ENCODE measurements around the gene MGMT.

MGMT gene

GRCh38 chr10:129710510-129710847, 243.4 kb downstream of the MGMT start:
- DNase-seq (ENCODE audit: low read depth): no peak

- no peak for DNase-seq (ENCODE audit: low read depth)
These were observed 244.2 kb downstream of the MGMT start for GRCh38 chr10:129711291-129711690.

GRCh38 chr10:129712000-129712399, 245.0 kb downstream of the MGMT start:
- DNase-seq (ENCODE audit: low read depth): no peak

- DNase-seq (ENCODE audit: low read depth): no peak
These were observed 246.7 kb downstream of the MGMT start for GRCh38 chr10:129713659-129714265.

- no peak for DNase-seq (ENCODE audit: low read depth)
These were observed 248.8 kb downstream of the MGMT start for GRCh38 chr10:129715805-129716204.

- no peak for DNase-seq (ENCODE audit: low read depth)
These were observed 249.2 kb downstream of the MGMT start for GRCh38 chr10:129716211-129716681.

GRCh38 chr10:129716881-129717280, 249.8 kb downstream of the MGMT start:
- no peak for DNase-seq (ENCODE audit: low read depth)

- DNase-seq (ENCODE audit: low read depth): no peak
These were observed 250.9 kb downstream of the MGMT start for GRCh38 chr10:129717816-129718547.

- no peak for DNase-seq (ENCODE audit: low read depth)
These were observed 251.7 kb downstream of the MGMT start for GRCh38 chr10:129718548-129719414.

GRCh38 chr10:129719415-129719739, 252.3 kb downstream of the MGMT start:
- DNase-seq (ENCODE audit: low read depth): no peak

GRCh38 chr10:129719889-129720590, 253.0 kb downstream of the MGMT start:
- no peak for DNase-seq (ENCODE audit: low read depth)

- no peak for DNase-seq (ENCODE audit: low read depth)
These were observed 258.0 kb downstream of the MGMT start for GRCh38 chr10:129725011-129725410.

GRCh38 chr10:129725482-129725881, 258.4 kb downstream of the MGMT start:
- no peak for DNase-seq (ENCODE audit: low read depth)

- DNase-seq (ENCODE audit: low read depth): no peak
These were observed 259.0 kb downstream of the MGMT start for GRCh38 chr10:129725890-129726631.

- DNase-seq (ENCODE audit: low read depth): no peak
These were observed 260.0 kb downstream of the MGMT start for GRCh38 chr10:129727071-129727470.

- no peak for DNase-seq (ENCODE audit: low read depth)
These were observed 260.5 kb downstream of the MGMT start for GRCh38 chr10:129727495-129727894.

GRCh38 chr10:129728246-129728820, 261.3 kb downstream of the MGMT start:
- DNase-seq (ENCODE audit: low read depth): no peak

GRCh38 chr10:129728905-129729795, 262.1 kb downstream of the MGMT start:
- DNase-seq (ENCODE audit: low read depth): no peak

- DNase-seq (ENCODE audit: low read depth): no peak
These were observed 263.4 kb downstream of the MGMT start for GRCh38 chr10:129730272-129730992.

- no peak for DNase-seq (ENCODE audit: low read depth)
These were observed 263.9 kb downstream of the MGMT start for GRCh38 chr10:129730993-129731325.
